GM19035 (cell line): ENCODE measurements around the gene CORIN.
"Not testable (repeated sequence)": the region's sequence is repeated elsewhere in the genome, so short reads cannot be mapped to it uniquely, and the experiment has no call there.

Experiments used
- ATAC-seq: cut with Tn5 transposase; IDR thresholded peaks from one replicate; pipeline ENCODE4 v1.9.1; 2021; ENCODE audit not compliant: unreplicated experiment

The CORIN gene

DNA sequence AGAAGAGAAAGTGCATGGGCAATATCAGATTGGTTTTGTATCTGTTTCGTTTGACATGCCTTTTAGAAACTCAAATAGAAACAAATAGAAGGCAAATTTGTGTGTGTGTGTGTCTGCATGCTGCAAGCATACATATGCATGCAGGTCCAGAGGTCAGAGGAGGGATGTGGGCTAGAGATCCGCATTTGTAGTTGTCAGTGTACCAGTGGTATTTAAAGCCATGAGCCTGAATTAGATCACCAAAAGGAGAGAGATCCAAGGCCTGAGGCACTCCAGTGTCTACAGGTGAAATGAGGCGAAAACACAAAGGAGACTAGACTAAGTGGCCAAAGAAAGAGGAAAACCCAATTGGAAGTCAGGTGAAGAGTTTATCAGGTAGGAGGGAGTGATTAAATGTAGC, 106.7 kb downstream of the CORIN start:
- no peak for ATAC-seq

DNA sequence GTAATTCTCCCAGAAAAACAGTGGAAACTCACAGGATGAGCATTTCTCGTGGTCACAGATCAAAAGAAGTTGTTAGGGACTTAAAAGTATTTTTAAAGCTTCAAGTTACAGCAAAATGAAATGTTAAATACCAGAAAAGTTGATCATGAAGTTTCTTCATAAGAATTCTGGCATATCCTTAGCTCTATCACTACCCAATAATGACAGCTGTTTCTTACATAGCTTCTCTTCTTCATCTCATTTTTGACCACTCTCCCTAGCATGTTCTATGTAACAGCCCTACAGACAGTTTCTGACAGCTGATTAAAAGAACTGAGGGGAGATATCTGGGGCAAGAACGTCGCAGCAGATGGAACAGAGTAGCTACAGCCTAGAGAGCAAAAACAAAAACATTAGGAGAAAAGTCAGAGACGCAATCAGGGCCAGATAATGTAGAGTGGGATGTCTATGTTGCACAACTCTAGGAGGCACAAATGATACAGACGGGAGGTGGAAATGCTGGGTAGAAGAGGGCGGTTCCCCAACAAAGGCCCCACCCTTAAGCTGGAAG, 108.7 kb downstream of the CORIN start:
- ATAC-seq: no peak

DNA sequence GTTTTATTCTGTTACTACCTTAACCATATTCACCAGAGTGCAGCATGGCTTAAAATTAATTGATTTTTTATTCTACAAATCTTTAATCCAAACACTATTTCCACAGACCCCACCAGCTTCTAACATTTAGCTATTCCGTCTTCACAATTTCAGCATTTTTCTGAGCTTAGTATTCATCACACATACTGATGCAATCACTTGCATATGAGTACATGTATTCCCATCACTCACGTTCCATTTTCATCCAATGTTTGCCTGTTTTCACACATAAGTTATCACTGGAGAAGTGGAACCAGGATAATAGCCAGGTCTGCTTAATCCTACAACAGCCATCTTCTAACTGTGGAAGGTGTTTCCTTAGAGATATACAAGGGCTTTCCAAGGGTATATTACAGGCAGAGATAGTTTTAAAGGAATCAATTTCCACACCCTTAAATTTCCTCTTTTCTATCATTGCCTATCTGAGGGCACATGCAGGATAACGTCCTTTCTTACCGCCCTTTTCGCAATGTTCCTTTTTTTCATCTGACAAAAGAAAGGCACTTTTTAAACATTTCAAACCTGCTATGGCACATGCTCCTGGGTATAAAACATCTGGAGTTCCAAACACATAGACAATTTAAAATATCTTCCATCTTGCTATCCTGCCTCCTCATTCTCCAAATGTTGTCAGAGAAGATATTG, 115.8 kb downstream of the CORIN start:
- no peak for ATAC-seq

DNA sequence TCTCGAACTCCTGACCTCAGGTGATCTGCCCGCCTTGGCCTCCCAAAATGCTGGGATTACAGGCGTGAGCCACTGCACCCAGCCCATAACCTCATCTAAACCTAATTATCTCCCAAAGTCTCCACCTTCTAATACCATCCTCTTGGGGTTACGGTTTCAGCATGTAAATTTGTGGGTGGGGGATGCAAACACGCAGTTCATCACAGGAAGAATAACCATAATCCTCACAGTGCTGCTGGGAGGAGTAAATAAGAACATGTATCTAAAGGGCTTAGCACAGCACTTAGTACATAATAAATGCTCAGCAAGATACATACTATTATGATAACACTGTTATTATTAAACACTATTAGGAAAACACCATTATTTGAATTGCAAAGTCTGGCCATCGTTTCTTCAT, 116.4 kb downstream of the CORIN start:
- no peak for ATAC-seq

DNA sequence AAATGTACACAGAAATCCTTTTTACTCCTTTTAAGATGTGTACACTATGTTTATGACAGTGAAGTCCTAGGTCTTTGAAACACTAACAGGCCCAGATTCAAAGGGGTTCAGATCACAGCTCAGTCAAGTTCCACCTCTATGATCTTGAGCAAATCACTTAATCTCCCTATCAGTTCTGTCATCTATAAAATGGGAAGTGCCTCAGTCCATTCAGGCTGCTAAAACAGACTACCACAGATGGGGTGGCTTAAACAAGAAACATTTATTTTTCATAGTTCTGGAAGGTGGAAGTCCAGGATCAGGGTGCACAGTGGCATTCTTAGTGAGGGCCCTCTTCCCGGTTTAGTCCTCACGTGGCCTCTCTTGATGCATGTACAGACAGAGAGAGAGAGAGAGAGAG, 117.1 kb downstream of the CORIN start:
- no peak for ATAC-seq

DNA sequence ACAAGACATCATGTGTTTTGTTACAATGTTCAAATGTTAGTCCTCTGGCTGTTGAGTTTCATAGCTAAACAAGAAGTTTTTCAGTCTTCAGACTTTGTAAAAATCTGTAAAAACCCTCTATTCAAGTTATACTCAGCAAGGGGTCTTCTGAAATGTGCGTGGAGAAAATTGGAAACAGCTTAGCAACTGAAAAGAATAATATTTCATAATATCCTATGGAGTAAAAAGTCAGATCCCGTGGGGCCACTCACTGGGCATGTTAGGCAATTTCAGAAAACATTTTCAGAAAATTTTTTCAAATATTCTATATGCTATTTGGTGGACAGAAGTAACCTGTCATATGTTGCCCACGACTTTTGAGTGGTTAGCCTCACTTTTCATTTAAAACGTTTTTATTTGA, 118.3 kb downstream of the CORIN start:
- no peak for ATAC-seq

DNA sequence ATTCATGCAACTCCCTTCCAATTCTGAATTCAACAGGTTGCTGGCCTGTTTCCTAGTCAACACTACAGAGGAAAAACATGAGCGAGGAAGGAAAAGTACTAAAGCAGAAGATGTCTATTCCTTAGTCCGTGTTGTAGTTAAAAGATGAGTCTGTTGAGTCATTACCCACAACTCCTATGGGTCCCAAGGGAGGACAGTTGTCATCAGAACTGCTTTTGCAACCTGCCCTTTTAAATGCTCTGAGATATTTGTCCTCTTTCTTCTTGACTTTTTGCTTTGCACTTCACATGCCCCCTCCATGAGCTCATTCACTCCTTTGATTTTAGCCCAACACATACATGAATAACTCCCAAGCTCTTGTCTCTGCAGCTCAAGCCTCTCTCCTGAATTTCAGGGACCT, 119.2 kb downstream of the CORIN start:
- no peak for ATAC-seq

DNA sequence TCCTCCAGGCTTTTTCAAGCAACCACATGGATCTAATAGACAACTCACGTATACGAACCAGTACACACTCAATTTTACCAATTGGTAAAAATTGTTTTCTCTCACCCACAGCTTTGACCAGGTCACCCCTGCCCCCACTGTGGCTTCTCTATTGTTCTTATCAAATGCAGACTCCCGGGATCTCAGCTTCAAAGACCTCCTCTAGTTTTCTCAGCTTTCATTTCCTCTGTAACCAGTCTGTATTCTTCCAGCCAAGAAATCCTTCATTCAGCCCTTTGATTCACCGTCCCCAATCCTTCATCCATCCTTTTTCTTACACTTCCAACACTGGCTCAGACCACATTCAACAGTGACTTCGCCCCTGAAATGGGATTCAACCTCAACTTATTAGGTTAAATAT, 120.7 kb downstream of the CORIN start:
- ATAC-seq: no peak

DNA sequence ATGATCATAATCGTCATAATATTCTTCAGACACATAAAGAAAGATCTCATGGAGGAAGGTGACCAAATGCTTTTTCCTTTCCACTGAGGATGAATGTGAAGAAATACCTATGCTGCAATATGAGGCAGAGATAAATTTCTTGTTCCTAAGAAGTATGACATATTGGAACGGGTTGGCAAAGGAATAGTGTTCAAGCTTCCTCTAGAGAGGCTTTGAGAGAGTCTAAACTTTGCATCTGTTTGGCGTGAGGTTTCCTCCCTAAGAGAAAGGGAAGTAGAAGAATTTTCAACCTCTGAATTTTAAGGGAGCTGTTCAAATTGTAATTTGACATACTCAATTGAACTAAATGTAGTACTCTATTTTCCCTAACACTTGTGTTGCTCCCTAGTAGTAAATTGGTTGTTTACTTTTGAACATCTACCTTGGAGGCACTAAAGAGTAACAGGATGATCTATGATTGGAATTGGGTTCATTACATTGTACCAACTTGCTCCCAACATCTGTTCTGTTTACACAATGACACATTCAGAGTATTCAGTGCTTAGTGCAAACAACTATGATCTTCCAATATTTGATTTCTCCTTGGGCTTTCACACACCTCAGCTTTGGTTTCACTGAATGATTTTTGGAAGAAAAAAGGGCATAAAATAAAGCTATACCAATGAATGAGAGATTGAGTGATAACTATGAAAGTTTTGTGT, 122.0 kb downstream of the CORIN start:
- ATAC-seq: no peak

DNA sequence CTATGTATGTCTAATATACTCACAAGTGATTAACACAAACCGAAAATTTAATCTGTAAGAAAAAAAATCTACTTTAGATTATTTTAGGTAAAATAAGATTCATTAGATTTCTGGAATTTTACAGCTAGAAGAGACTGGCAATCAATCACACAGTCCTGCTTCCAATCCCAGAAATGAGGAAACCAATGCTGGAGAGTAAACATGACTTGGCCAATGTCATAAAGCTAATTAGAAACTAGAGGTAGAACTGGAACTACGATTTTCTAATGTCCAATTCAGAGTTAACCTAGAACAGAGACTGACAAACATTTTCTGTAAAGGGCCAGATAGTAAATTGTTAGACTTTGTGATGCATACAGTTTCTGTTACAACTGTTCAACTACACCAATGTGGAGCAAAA, 123.6 kb downstream of the CORIN start:
- no peak for ATAC-seq

DNA sequence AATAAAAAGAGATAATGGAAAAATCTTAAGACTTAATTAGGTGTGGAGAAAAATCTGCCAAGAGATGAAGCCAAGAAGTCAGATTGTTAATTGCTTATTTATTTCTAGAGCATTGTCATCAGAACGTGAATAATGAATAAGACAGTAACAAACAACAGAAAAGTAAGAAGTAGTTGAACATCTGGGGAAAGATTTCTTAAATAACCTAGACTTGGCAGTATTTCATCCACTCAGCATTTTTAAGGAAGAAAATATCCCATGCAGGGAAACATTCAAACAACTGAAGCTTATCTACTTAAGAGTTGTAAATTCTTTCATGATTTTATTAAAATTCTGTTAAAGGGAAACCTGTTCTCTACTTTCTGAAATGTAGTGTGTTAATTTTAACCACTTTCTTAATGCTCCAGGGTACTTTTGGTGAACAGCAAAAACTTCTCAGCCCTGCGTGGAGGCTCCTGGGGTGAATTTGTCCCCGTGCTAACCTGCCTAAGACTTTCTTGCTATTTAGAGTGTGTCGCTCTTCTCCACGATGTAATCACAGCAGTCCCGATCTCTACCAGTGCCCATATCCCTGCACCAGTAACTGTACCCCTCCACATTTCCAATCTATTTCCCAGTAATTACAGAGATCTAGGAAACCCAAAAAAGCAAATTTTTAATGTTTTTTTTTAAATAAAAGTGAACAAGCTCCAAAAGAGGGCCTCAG, 124.6 kb downstream of the CORIN start:
- no peak for ATAC-seq

DNA sequence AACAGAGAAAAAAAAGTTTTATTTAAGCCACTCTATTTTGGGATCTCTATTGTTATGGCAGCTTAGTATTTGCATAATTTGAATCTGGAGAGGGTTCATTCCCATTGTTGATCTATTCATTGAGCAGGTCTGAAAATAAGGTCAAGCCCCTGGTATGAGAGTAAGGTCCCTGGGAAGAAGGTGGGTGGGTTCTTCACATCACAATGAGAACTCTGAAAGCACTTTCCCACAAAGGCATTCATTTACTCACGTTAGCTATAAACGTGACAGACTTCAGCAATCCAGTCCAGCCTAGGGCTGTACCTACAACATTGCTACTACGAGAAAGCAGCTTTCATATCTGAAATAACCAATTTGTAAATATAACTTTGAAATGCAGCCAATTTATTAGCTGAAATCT, 126.2 kb downstream of the CORIN start:
- no peak for ATAC-seq

DNA sequence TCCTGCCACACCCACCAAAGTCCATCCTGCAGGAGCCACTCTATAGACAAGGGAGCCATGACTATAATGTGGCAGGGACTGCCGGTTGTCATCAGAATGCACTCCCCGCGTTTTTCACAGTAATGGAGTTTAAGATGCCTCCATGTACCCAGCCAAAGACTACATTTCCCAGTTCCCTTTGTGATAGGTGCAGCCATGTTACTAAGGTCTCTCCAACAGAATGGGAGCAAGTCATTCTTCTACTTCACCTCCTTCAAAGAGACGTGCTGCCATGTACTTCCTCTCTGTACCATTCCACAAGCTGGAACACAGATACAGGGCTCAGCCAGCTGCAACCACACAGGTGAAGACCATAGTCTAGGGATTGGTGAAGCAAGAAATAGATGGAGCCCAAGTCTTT, 126.7 kb downstream of the CORIN start:
- ATAC-seq: no peak

DNA sequence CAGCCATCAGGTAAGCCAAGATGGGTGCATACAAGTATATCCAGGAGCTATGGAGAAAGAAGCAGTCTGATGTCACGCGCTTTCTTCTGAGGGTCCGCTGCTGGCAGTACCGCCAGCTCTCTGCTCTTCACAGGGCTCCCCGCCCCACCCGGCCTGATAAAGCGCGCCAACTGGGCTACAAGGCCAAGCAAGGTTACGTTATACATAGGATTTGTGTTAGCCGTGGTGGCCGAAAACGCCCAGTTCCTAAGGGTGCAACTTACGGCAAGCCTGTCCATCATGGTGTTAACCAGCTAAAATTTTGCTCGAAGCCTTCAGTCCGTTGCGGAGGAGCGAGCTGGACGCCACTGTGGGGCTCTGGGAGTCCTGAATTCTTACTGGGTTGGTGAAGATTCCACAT, 131.5 kb downstream of the CORIN start:
- ATAC-seq: not testable (repeated sequence)

DNA sequence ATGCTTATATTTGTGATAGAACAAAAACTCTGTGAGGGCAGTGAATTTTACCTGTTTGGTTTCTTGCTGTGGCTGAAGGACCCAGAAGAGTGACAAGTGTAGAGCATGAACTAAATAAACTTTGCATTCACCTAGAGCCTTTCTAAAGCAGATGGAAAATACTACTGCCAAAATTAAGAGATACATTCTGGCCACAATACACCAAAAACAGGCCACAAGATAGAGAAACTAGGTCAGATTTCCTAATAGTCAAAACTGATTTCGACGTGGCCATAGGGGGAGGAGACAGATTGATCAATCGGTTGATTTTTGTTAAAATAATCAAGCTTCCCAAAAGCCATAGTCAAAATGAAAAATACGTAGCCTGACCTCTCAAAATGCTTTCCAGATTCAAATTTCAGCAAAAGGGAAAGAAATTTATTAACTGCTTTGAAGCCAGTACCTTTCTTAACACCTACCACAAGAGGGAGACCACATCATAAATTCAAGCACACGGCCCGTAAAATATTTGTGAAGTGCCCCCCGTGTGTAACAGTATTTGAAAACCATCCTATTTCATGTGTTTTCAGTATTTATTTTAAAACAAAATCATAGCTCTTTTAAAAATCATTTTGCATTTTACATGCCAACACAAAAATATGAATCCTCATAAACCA, 132.4 kb downstream of the CORIN start:
- no peak for ATAC-seq

DNA sequence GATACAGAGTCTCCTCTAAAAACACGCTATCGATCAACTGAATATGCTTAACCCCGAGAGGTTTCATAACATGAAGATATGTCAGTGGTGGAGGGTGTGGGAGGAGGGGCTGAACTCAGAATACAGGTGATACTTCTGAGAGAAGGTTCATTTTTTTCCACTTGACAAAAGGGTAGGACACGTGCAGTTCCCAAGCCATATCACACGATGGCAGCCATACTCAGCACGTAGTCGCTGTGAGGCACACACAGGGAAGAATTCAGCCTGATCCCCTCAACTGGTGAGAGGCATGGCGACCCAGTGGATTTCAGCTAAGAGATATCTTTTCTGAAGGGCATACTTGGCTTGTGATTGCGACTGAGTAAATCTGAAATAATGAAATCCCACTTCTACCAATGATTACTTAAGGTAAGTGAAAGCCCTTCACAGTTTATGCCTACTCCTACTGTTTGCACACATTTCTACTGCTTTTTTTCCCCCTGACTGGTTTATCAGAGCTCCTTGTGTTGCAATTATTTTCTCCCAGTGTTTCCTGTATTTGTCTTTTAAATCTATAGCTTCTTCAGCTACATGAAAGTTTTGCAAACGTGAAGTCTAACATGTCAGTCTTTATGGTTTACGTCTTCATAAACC, 133.1 kb downstream of the CORIN start:
- ATAC-seq: peak; percentile 62

DNA sequence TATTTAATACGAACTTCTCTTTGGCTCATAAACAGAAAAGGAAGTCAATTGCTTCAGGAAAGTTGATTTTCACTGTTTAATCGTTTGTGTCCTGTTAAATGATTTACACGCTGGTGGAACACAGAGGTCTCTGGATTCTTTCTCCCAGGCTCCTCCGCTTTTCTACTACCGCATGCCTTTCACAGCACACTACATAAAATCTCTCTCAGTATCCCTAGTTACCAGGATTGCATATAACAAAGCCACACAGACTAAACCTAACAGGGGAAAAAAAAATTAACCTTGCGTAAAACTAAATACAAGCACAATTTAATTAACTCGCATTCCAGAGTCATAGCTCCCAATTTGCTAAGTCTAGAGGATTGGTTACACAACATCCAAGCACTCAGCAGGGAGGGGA, 133.9 kb downstream of the CORIN start:
- ATAC-seq: no peak

DNA sequence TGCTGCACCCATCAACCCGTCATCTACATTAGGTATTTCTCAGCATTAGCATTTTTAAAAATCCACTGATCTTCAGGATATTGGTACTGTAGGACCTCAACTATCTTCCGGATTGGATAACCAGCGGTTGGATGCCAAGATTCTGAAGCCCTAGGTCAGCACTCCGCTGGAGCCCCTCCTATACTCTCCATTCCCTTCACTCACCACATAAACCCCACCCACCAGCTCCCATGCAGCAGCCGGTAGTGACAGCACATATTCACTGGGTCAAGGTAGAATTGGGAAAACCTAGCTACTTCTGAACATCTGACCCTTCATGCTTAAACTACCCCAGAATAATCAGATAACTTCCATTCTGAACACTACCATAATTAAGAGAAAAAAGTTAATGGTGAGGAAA, 134.9 kb downstream of the CORIN start:
- no peak for ATAC-seq

DNA sequence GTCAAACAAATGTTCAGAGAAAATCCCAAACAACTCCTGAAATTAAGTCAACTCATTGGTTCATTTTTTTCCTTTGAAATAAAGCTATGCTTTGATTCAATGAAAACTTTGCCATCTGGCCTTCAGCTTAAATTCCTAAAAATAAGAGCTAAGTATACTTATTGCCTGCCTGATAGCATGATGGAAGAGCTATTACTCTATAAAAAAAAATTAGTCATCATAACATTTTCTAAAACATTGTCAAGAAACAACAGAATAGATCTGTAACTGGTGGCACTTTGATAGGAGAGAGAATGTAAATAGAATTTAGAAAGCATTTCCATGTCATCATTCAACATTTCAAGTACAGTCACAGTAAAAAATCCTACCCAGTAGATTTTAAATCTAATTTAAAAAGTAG, 136.6 kb downstream of the CORIN start:
- no peak for ATAC-seq

DNA sequence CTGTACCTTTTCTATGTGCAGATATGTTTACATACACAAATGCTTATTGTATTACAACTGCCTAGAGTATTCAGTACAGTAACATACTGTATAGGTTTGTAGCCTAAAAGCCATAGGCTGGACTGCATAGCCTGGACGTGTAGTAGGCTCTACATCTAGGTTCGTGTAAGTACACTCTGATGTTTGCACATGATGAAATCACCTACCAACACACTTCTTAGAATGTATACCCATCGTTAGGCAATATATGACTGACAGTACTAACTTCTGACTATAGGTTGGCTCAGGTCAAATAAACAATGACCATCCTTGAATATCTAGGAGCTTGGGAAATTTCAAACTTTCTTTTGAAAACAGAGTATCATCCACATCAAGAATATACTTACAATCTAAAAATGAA, 139.0 kb downstream of the CORIN start:
- ATAC-seq: no peak

DNA sequence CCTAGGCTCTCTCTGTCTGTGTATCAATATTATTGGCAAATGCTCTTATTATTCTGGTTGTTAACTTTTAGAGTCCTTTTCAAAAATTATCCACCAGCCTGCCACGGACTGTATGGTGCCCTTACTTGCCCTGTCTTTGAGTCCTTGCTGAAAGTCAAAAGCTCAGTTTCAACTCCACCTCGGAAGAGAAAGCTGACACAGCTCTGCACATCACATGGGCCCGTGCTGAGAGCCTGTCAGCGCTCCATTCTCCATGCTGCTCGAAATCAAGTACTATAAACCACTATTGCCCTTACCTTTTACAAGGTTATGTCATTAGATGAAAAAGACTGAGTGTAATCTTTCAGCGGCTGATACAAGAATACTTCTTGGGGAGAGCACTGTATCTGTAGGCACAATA, 141.0 kb downstream of the CORIN start:
- no peak for ATAC-seq
